ENCODE results near the gene ASTN2. TPM values are rescaled to one million over a fixed set of nuclear protein-coding genes. Genes with fewer than 3 reads are reported as not detected.
"Not testable (repeated sequence)": the region's sequence is repeated elsewhere in the genome, so short reads cannot be mapped to it uniquely, and the experiment has no call there.

The ASTN2 gene
- total RNA-seq, 1 donor, result 5.6 TPM

DNA sequence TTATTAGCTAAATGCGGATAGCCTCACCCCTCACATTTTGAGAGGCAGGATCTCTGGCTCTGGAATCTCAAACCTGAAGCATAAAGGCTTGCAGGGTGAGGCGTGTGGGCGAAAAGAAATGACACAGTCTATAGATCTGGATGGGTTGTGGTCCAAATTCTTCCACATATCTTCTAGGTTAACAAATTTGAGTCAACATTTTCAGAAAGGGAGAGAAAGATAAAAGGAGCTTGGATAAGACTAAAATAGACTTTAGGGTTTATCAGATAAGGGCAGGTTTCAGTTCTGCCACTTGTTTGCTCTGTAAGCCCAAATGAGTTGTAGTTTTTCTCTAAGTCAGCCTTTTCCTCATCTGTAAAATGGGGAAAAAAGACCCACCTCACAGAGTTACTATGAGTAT, 506.9 kb downstream of the ASTN2 start:
- H3K4me3 ChIP-seq (ENCODE audit: low read depth, low read length), result no peak overlapping the region
- no peak for DNase-seq (ENCODE audit: low read depth)
- TF ChIP-seq, protein P1, sequence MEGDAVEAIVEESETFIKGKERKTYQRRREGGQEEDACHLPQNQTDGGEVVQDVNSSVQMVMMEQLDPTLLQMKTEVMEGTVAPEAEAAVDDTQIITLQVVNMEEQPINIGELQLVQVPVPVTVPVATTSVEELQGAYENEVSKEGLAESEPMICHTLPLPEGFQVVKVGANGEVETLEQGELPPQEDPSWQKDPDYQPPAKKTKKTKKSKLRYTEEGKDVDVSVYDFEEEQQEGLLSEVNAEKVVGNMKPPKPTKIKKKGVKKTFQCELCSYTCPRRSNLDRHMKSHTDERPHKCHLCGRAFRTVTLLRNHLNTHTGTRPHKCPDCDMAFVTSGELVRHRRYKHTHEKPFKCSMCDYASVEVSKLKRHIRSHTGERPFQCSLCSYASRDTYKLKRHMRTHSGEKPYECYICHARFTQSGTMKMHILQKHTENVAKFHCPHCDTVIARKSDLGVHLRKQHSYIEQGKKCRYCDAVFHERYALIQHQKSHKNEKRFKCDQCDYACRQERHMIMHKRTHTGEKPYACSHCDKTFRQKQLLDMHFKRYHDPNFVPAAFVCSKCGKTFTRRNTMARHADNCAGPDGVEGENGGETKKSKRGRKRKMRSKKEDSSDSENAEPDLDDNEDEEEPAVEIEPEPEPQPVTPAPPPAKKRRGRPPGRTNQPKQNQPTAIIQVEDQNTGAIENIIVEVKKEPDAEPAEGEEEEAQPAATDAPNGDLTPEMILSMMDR (IDR thresholded peaks at IDR 0.05; ENCODE audit: insufficient read depth, low read length), result no peak

DNA sequence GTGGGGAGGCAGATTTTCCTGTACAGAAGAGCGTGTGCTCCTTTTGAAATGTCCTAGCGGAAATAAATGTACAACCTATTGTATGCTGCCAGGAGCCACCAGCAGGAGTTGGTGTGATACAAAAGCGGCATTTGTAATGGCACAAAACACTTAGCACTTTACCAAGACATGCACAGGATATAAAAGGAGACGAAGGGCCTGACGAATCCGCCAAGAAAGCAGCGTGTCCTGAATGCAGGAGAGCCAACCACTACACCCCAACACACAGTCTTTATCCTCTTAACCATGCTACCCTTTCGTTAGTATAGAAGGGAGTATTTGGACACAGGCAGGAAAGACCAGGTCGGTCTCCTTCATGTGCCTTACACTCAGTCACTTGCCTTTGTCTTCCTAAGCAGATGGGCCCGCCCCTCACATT, 509.7 kb downstream of the ASTN2 start:
- TF ChIP-seq, protein P1 (IDR thresholded peaks at IDR 0.05; ENCODE audit: insufficient read depth, low read length), result no peak
- DNase-seq (ENCODE audit: low read depth), result no peak
- H3K4me3 ChIP-seq (ENCODE audit: low read depth, low read length), result no peak overlapping the region

DNA sequence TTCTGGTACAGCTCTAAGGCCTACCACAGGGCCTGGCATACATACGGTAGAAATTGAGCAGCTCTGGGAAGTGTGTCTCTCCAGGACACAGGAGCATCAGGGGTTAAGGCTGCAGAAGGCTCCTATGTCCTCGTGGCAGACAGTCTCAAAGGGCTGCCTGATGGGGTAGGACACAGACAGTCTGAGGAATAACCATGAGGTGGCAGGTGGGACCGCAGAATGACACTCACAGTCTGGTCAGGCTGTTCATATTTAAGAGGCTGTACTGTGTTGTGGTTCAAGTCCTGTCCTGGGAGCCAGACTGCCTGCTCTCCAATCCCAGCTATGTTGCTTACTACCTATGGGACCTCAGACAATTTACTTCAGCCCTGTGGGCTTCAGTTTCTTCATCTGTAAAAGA, 510.7 kb downstream of the ASTN2 start:
- no peak overlapping the region for H3K4me3 ChIP-seq (ENCODE audit: low read depth, low read length)
- no peak for DNase-seq (ENCODE audit: low read depth)
- TF ChIP-seq, protein P1 (IDR thresholded peaks at IDR 0.05; ENCODE audit: insufficient read depth, low read length), result no peak

DNA sequence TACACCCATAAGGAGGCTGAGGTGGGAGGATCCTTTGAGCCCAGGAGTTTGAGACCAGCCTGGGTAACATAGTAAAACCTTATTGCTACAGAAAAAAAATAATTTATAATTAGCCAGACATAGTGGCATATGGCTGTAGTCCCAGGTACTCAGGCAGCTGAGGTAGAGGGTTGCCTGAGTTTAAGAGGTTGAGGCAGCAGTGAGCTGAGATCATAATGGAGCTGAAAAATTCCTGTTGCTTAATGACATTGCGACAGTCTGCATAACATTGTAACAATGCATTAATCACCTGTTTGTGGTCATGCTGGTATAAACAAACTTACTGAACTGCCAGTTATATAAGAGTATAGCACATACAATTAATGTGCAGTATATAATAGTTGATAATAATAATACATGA, 513.6 kb downstream of the ASTN2 start:
- TF ChIP-seq, protein P1 (IDR thresholded peaks at IDR 0.05; ENCODE audit: insufficient read depth, low read length), result no peak
- DNase-seq (ENCODE audit: low read depth), result no peak
- no peak overlapping the region for H3K4me3 ChIP-seq (ENCODE audit: low read depth, low read length)

DNA sequence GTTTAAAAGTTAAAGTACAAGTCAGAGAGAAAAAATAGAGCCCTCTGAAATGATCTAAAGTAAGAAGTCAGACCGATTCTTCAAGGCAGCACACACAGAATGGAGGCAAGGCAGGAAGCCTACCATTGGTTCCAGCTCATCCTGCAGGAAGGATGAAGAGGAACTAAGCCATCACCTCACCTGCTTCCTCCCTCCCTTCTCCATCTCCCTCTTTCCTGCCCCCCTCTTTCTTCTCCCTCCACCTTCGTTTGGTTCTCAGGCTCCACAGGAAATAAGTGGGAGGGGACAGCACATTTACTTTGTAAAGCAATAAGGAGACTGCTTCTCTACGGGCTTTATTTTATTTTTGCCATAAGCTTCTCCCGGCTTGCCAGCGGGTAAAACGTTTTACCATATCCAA, 514.3 kb downstream of the ASTN2 start:
- no peak for DNase-seq (ENCODE audit: low read depth)
- no peak overlapping the region for H3K4me3 ChIP-seq (ENCODE audit: low read depth, low read length)
- TF ChIP-seq, protein P1 (IDR thresholded peaks at IDR 0.05; ENCODE audit: insufficient read depth, low read length), result no peak

DNA sequence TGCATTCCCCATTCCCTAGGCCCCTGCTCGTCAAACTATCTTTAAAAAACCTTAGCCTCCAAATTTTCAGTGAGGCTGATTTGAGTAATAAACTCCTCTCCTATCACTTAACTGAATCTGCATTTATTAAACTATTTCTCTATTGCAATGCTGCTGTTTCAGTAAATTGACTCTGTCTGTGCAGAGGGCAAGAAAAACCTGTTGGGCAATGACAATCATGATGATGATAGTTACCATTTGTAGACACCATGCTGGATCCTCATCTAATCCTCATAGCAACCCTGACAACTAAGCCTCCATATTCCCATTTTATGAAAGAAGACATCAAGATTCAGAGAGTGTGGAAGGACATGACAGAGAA, 514.9 kb downstream of the ASTN2 start:
- H3K4me3 ChIP-seq (ENCODE audit: low read depth, low read length), result no peak overlapping the region
- DNase-seq (ENCODE audit: low read depth), result no peak
- TF ChIP-seq, protein P1 (IDR thresholded peaks at IDR 0.05; ENCODE audit: insufficient read depth, low read length), result no peak

DNA sequence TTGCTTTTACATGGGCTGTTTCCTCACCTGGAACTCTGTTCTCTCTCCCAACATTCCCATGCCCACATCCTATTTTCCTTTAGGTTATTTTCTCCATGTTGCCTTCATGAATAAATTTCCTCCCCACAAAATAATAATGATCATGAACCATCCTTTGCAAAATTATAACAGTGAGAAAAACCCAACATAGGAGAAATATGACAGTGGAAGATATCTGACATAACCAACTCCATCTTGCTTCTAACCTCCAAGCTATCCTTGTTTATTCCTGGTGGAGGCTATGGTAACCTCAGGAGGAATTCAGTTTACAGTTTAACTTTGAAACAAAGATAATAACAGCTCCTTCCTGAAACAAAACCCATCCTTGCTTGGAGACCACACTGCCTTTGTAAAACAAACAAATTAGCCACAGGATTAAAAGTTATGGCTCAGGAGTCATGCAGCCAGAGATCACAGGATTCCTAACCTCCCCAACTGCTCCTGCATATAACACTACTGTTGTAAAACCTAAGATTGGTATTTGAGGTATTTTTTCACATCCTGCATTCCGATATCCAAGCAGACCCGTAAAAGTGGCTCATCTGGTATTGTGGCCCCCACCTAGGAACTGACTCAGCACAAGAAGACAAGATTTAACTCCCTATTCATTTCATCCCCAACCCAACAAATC, 515.4 kb downstream of the ASTN2 start:
- TF ChIP-seq, protein P1 (IDR thresholded peaks at IDR 0.05; ENCODE audit: insufficient read depth, low read length), result no peak
- DNase-seq (ENCODE audit: low read depth), result no peak
- no peak overlapping the region for H3K4me3 ChIP-seq (ENCODE audit: low read depth, low read length)

DNA sequence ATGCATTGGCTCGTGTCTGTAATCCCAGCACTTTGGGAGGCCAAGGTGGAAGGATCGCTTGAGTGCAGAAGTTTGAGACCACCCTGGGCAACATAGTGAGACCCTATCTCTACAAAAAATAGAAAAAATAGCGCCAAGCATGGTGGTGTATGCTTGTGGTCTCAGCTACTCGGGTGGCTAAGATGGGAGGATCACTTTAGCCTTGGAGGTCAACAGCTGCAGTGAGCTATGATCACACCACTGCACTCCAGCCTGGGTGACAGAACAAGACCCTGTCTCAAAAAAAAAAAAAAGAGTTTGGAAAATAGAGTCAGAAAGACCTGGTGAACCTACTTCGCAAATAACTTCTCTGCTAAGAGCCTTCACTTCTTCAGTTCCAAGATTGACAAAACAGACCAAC, 516.7 kb downstream of the ASTN2 start:
- DNase-seq (ENCODE audit: low read depth), result not testable (repeated sequence)

More for the DNA sequence above, 516.7 kb downstream of the ASTN2 start:
- not testable (repeated sequence) for H3K4me3 ChIP-seq (ENCODE audit: low read depth, low read length)

All from fibroblast of the aortic adventitia (primary cell).